GM19467 (cell line): ENCODE measurements around the gene PLGRKT.
A peak's percentile ranks its signal among the peaks of the same experiment; 100 is the strongest.
"Not testable (repeated sequence)": the region's sequence is repeated elsewhere in the genome, so short reads cannot be mapped to it uniquely, and the experiment has no call there.

ENCODE experiments used
- ATAC-seq: cut with Tn5 transposase; IDR thresholded peaks from one replicate; pipeline ENCODE4 v1.9.1; 2021; ENCODE audit warnings: mild to moderate bottlenecking, moderate library complexity; ENCODE audit not compliant: unreplicated experiment

Gene PLGRKT

GRCh38 chr9:5388026-5388819, 49.5 kb downstream of the PLGRKT start:
- no peak for ATAC-seq

DNA sequence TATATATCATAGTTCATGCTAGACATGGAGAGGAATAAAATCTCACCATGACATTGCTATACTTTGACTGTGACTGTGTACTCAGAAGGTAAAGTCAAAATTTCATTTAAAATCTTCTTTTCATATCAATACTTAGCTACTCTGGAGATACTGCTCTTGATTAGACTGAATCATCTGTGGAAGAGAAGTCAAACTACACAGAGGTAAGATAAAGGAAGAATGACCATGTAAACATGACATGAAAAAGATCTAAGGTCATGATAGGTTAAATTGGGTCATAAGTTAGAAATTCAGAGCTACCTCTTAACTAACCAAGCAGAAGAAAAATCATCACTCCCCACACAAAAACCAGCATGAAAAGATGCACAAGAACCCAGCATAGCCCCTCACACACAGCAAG, 53.3 kb downstream of the PLGRKT start:
- ATAC-seq = no peak

DNA sequence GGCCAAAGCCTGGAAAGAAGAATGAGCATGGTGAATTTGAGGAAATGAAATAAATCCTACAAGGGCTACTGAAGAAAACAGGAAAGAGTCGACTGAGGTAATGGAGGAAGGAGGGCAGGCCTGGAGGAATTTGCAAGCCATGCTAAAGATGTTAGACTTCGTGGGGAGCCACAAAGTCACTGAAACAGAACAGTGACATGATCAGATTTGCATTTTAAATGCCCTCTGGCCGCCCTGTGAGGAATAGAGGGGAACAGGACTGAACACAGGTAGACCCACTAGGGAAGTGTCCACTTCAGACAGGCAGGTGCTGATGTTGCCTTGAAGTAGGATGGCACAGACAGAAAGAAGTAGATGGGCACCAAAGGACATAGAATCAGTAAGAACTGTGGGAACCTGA, 55.2 kb downstream of the PLGRKT start:
- no peak for ATAC-seq

- ATAC-seq = no peak
Measured at GRCh38 chr9:5375790-5376477, 61.8 kb downstream of the PLGRKT start.

DNA sequence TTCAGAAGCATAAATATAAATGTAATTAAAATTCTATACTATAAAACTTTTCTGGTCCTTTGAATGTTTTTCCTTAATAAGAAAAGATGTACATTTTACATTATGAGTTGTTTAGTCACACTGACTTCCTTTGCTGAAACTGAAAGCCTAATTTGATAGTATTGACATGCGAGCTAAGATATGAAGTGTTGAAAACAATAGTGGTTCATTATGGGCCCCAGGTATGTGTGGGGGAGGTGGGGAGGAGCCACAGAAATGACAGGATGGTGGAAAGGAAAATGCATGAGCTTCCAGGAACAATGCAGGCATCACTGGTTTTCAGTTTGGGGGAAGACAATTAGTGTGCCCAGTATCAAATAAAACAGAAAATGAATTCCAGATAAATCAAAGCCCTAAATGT, 62.6 kb downstream of the PLGRKT start:
- ATAC-seq = no peak

GRCh38 chr9:5364294-5365024, 73.3 kb downstream of the PLGRKT start:
- ATAC-seq = peak; percentile 94

DNA sequence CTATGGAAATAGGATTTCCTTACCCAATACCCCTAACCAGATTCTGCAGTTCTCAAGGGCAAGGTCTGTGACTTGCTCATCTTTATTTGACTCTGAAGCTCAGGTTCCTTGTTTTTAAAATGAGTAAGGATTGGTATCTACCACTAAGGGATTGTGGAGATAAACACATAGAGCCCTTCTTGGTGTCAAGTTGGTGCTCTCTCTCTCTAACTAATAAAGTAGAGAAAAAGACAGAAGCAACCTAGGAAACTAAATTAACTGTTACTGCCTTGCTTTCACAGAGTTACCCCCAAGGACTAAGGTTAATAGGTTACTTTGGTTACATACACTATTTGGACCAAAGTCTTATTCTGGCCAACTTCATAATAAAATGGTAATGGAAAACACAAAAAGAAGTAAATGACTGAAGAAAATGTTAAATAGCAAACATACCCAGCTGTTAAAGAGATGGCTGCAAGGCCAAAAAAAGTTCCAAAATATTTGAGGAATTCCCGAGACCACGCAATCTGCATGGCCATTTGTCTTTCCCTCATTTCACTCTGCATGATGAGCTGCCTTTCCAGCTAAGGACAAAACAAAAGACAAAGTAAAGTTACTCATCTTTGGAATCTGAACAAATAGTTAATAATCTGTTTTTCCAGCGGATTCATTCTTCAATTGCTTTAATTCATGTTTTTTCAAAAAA, 76.3 kb downstream of the PLGRKT start:
- ATAC-seq = no peak

- ATAC-seq = no peak
Measured at GRCh38 chr9:5360341-5360740, 77.4 kb downstream of the PLGRKT start.

DNA sequence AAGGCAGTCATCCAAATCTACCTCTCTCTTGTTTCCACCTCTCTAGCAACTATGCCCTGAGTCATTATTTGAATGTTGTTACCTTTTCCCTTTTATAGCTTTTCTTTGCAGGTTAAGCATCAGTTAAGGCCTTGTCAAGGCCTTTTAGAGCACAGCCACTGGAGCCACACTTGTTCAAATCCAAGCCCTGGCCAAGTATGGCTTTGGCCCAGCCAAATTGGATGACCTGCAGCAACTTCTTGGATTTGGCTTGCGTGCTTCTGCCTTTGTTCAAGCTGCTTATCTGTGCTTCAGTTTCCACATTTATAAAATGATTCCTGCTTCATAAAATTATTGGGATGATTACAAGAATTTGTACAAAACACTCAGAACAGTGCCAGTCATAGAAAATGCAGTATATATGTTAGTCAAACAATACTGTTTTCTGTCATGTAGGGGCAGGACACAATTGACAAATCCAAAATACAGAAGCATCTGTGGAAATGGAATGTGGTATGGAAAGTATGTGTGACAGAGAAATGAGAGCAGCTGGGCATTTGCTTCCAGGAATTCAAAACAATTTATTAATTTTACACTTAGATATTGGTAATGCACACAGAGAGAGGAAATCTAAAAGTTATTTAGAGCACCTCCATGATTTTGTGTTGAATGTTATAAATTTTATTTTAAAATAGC, 80.2 kb downstream of the PLGRKT start:
- ATAC-seq = no peak

GRCh38 chr9:5355817-5356216, 81.9 kb downstream of the PLGRKT start:
- ATAC-seq = no peak

- ATAC-seq = no peak
Measured at GRCh38 chr9:5355226-5355625, 82.5 kb downstream of the PLGRKT start.

- no peak for ATAC-seq
Measured at GRCh38 chr9:5354184-5354583, 83.5 kb downstream of the PLGRKT start.

DNA sequence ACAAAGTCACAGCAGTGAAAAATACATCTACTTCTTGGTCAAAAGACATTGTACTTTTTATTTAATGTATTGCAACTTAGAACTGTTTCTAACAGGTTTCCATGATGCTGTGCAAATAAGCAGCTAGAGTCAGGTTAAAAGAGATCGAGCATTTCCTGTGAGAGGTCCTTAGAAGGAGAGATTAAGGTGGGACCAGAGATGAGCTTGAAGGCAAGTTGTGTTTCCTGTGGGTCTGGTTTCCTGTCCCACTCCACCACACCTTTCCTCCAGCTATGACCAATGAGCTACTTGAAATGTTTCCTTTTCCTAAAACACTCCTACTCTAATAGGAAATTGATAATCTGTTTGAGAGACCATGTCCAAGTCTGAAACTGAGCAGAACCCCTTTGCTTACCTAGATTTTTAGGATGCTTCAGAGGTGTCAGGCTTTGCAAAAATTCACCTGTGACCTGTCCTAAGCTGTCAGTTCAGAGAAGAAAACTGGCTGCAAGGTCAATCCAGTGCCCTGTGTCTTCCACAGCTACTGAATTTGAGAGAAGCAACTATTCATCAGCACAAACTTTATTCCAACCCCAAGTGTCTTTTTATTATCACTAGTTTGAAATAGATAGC, 85.0 kb downstream of the PLGRKT start:
- no peak for ATAC-seq

DNA sequence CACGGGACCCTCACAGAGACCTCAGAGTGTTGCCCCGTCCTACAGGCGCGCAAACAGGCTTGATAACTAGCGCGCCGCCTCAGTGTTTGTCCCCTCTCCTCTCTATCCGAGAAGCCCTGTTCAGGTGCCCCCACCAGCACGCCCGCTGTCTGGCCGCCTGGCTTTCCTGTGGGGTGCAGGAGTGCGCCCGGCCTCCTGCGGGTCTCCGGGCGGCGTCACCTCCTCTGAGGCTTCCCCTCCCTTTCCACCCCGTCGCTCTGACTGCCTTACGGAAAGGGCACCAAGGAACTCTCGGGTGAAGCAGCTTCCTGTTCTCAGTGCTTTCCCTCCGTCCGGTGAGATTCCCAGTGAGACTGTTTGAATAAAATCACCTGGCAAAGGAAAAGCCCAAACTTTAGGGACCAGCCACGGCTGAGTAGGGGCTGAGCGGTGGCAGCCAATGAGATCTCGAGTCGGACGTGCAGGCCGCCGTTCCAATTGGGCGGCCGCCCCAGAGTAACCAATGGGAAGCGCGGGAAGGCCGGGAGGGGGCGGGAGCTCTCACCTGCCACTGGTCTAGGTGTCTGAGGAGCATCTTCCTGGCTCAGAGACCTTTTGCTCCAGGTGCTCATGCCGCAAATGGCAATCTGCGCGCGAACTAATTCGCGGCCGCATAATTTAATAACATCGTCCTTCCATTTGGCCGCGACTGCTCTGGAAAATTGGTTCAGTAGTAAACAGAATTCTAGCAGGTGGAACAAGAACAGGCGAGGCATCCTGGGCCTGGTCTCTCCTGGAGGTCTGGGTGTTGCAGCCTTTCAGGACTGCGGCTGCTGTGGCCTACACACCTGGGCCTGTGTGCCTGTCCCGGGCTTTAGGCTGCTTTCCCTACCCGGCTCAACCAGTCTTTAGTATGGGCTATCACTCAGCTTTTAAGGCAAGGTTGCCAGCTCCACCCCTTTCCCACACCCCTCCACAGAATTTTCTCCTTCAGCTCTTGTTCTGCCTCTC, 98.4 kb downstream of the PLGRKT start, which contains the start of gene RLN1:
Gene RLN1 (minus strand): TSS at position 885 of the 990 bp plus-strand sequence. CDS start 130 bp downstream, at position 755.
- ATAC-seq = peak; percentile 99

DNA sequence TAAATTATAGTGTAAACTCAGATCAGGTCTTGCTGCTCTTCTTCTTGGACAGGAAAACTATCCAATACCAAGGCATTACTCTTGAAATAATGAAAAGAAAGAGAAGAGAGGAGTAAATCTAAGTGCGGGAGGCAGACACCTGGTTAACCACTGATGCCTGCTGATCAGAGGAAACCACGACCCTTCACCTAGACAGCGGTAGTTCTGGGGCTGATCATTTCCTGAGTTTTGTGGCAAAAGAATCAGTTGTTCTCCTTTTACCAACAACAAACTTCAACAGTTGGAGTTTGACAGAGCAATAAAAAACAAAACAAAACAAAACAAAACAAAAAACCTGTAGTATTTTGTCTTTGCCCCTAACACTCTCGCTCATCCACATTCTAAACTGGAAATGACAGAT, 101.0 kb downstream of the PLGRKT start:
- ATAC-seq = no peak

- not testable (repeated sequence) for ATAC-seq
Measured at GRCh38 chr9:5331276-5331675, 106.4 kb downstream of the PLGRKT start.

GRCh38 chr9:5326893-5327548, 110.7 kb downstream of the PLGRKT start:
- no peak for ATAC-seq

GRCh38 chr9:5326187-5326586, 111.5 kb downstream of the PLGRKT start:
- ATAC-seq = no peak
